Dendritic cell treated with granulocyte-macrophage colony-stimulating factor and Interleukin-4, amounts not matched to agents 40 ng/mL and 50 ng/mL, for 4 days (primary cell): ENCODE measurements around the gene MIOX.

ENCODE experiments used
- H3K27ac Mint-ChIP-seq: one replicate; pipeline ENCODE4 v1.8.0; 2022; ENCODE audit warnings: mild to moderate bottlenecking, mixed read lengths
- H3K27me3 Mint-ChIP-seq: one replicate; pipeline ENCODE4 v1.8.0; 2022; ENCODE audit warnings: mild to moderate bottlenecking, mixed read lengths
- H3K36me3 Mint-ChIP-seq: one replicate; pipeline ENCODE4 v1.8.0; 2022; ENCODE audit warnings: low read depth, mixed read lengths
- H3K4me1 Mint-ChIP-seq: one replicate; pipeline ENCODE4 v1.8.0; 2022; ENCODE audit warnings: low read depth, mixed read lengths
- H3K4me3 Mint-ChIP-seq: one replicate; pipeline ENCODE4 v1.8.0; 2022; ENCODE audit warnings: mild to moderate bottlenecking, moderate library complexity, mixed read lengths
- H3K9me3 Mint-ChIP-seq: one replicate; pipeline ENCODE4 v1.8.0; 2022; ENCODE audit warnings: mixed read lengths
- intact Hi-C: fragments of 100-400 bp; cut with micrococcal nuclease; formaldehyde crosslinking; loops from one replicate; pipeline ENCODE4 v1.15.0; 2022

Gene MIOX

GRCh38 chr22:50485221-50486131, 1.2 kb upstream of the MIOX start:
- intact Hi-C loops = no loop called here
- Mint-ChIP-seq H3K27me3 (peaks cover 66% of the 10 kb centered on the region), H3K4me3 (no peak overlapping the region), H3K36me3 (no peaks in the 10 kb centered on the region), H3K27ac (no peak overlapping the region), H3K4me1 (peaks cover 1% of the 10 kb centered on the region), H3K9me3 (no peaks in the 10 kb centered on the region)

- Mint-ChIP-seq H3K27ac (no peak overlapping the region), H3K27me3 (peaks cover 57% of the 10 kb centered on the region), H3K4me3 (no peak overlapping the region), H3K9me3 (no peaks in the 10 kb centered on the region), H3K4me1 (peaks cover 9% of the 10 kb centered on the region), H3K36me3 (no peaks in the 10 kb centered on the region)
- intact Hi-C loops = no loop called here
Observed at GRCh38 chr22:50487290-50488005, 789 bp downstream of the MIOX start.

- H3K9me3 Mint-ChIP-seq = no peaks in the 10 kb centered on the region
- peaks cover 9% of the 10 kb centered on the region for H3K4me1 Mint-ChIP-seq
- H3K4me3 Mint-ChIP-seq = no peak overlapping the region
- H3K36me3 Mint-ChIP-seq = no peaks in the 10 kb centered on the region
- no peak overlapping the region for H3K27ac Mint-ChIP-seq
- H3K27me3 Mint-ChIP-seq = peaks cover 51% of the 10 kb centered on the region
- intact Hi-C loops = no loop called here
Observed at GRCh38 chr22:50488006-50488677, 1.5 kb downstream of the MIOX start.

GRCh38 chr22:50488886-50489285, 2.2 kb downstream of the MIOX start:
- no peaks in the 10 kb centered on the region for H3K9me3 Mint-ChIP-seq

GRCh38 chr22:50489363-50490243, 2.9 kb downstream of the MIOX start:
- Mint-ChIP-seq H3K27ac (no peak overlapping the region), H3K36me3 (no peaks in the 10 kb centered on the region), H3K4me3 (no peak overlapping the region), H3K27me3 (peaks cover 39% of the 10 kb centered on the region), H3K9me3 (no peaks in the 10 kb centered on the region), H3K4me1 (peaks cover 9% of the 10 kb centered on the region)
- intact Hi-C loops = no loop called here

More at GRCh38 chr22:50488886-50489285, 2.2 kb downstream of the MIOX start:
- Mint-ChIP-seq H3K27ac (no peak overlapping the region), H3K4me3 (no peak overlapping the region), H3K27me3 (peaks cover 45% of the 10 kb centered on the region), H3K4me1 (peaks cover 9% of the 10 kb centered on the region), H3K36me3 (no peaks in the 10 kb centered on the region)
- intact Hi-C loops = no loop called here

- Mint-ChIP-seq H3K27me3 (peaks cover 34% of the 10 kb centered on the region), H3K9me3 (no peaks in the 10 kb centered on the region), H3K4me3 (peak overlapping the region; percentile 28), H3K36me3 (no peaks in the 10 kb centered on the region), H3K4me1 (peaks cover 9% of the 10 kb centered on the region), H3K27ac (peak overlapping the region; percentile 51)
- intact Hi-C loops = no loop called here
Observed at GRCh38 chr22:50490531-50491308, 4.1 kb downstream of the MIOX start.

- H3K4me3 Mint-ChIP-seq = no peak overlapping the region
- H3K36me3 Mint-ChIP-seq = peaks cover under 1% of the 10 kb centered on the region
- peaks cover 21% of the 10 kb centered on the region for H3K27me3 Mint-ChIP-seq
- H3K27ac Mint-ChIP-seq = no peak overlapping the region
- intact Hi-C loops = loop anchor here (5.0 kb wide), 1 partner anchor 255 kb away; no protein-coding TSS in a partner anchor
- H3K4me1 Mint-ChIP-seq = peaks cover 14% of the 10 kb centered on the region
- no peaks in the 10 kb centered on the region for H3K9me3 Mint-ChIP-seq
Observed at GRCh38 chr22:50497093-50497492, 10.4 kb downstream of the MIOX start.

- Mint-ChIP-seq H3K9me3 (no peaks in the 10 kb centered on the region), H3K4me3 (no peak overlapping the region), H3K27ac (no peak overlapping the region), H3K27me3 (peaks cover 21% of the 10 kb centered on the region), H3K36me3 (peaks cover 14% of the 10 kb centered on the region), H3K4me1 (peaks cover 14% of the 10 kb centered on the region)
- intact Hi-C loops = loop anchor here (5.0 kb wide), 1 partner anchor 256 kb away; no protein-coding TSS in a partner anchor
Observed at GRCh38 chr22:50498322-50498890, 11.7 kb downstream of the MIOX start.

GRCh38 chr22:50500452-50500851, 13.8 kb downstream of the MIOX start:
- H3K27ac Mint-ChIP-seq = no peak overlapping the region
- H3K9me3 Mint-ChIP-seq = no peaks in the 10 kb centered on the region
- intact Hi-C loops = no loop called here
- peaks cover 33% of the 10 kb centered on the region for H3K36me3 Mint-ChIP-seq
- no peak overlapping the region for H3K4me3 Mint-ChIP-seq
- peaks cover 17% of the 10 kb centered on the region for H3K4me1 Mint-ChIP-seq
- H3K27me3 Mint-ChIP-seq = peaks cover 19% of the 10 kb centered on the region

- Mint-ChIP-seq H3K27me3 (peaks cover 11% of the 10 kb centered on the region), H3K36me3 (peaks cover 45% of the 10 kb centered on the region), H3K4me3 (no peak overlapping the region), H3K27ac (no peak overlapping the region), H3K4me1 (peaks cover 33% of the 10 kb centered on the region), H3K9me3 (no peaks in the 10 kb centered on the region)
- intact Hi-C loops = no loop called here
Observed at GRCh38 chr22:50502096-50502495, 15.4 kb downstream of the MIOX start.

GRCh38 chr22:50502628-50503474, 16.2 kb downstream of the MIOX start:
- Mint-ChIP-seq H3K27me3 (peaks cover 5% of the 10 kb centered on the region), H3K4me3 (no peak overlapping the region), H3K4me1 (peaks cover 33% of the 10 kb centered on the region), H3K36me3 (peaks cover 49% of the 10 kb centered on the region), H3K9me3 (no peaks in the 10 kb centered on the region), H3K27ac (no peak overlapping the region)
- intact Hi-C loops = no loop called here
